Breast epithelium (tissue), 4 donors: ENCODE results near the gene MBP. TPM values are rescaled to one million over a fixed set of nuclear protein-coding genes. Genes with fewer than 3 reads are reported as not detected.

Experiments
- DNase-seq, 2 donors: peaks; one replicate each; pipeline ENCODE4 v3.0.0-alpha.2; 2019; ENCODE audit warnings: low spot score in 2 of 2
- H3K27ac ChIP-seq, 2 donors: fragments of 200-600 bp; sonication (generic) in 1 of 2; one replicate each; pipeline ENCODE4 v1.5.1; 2016 to 2019; ENCODE audit warnings: mild to moderate bottlenecking in 1 of 2
- H3K27me3 ChIP-seq, 2 donors: fragments of 200-600 bp; sonication (generic) in 1 of 2; one replicate each; pipeline versions ENCODE4 v1.5.1 to v1.6.0; 2017 to 2019; ENCODE audit warnings: control low read depth in 1 of 2, mild to moderate bottlenecking in 1 of 2
- H3K36me3 ChIP-seq: fragments of 200-600 bp; one replicate; pipeline ENCODE4 v1.5.1; 2019
- H3K4me1 ChIP-seq, 2 donors: fragments of 200-600 bp; sonication (generic); one replicate each; pipeline ENCODE4 v1.5.1; 2016 to 2019; ENCODE audit warnings: control low read depth in 1 of 2
- H3K4me3 ChIP-seq, 3 donors: fragments of 200-600 bp; sonication (generic); 1 replicate in 2 of 3; 2 replicates in 1 of 3; pipeline ENCODE4 v1.5.1; 2016 to 2019; ENCODE audit warnings: mild to moderate bottlenecking in 3 of 3, moderate library complexity in 2 of 3
- H3K9me3 ChIP-seq, 2 donors: fragments of 200-600 bp; sonication (generic) in 1 of 2; one replicate each; pipeline ENCODE4 v1.5.1; 2016 to 2019; ENCODE audit warnings: control low read depth in 1 of 2
- CTCF ChIP-seq, 3 donors: fragments of 450-650 bp; IDR thresholded peaks; one replicate each; pipeline ENCODE4 v1.5.1; 2016 to 2017; ENCODE audit warnings: antibody characterized with exemption in 3 of 3, mild to moderate bottlenecking in 3 of 3, moderate library complexity in 3 of 3
- POLR2A ChIP-seq: fragments of 450-650 bp; IDR thresholded peaks from one replicate; pipeline ENCODE4 v1.6.1; 2016; ENCODE audit warnings: antibody characterized with exemption, mild to moderate bottlenecking, moderate library complexity
- POLR2AphosphoS5 ChIP-seq, 3 donors: sonication (generic); formaldehyde crosslinking; IDR thresholded peaks; one replicate each; pipeline ENCODE4 v1.6.1; 2017; ENCODE audit warnings: antibody characterized with exemption in 3 of 3
- intact Hi-C: fragments of 100-400 bp; cut with DNase I; formaldehyde crosslinking; loops from one replicate; pipeline ENCODE4 v1.15.1; 2023; ENCODE audit warnings: low total_unique reads
- total RNA-seq, 3 donors: library from RNA; depleted of rRNA; stranded (reverse); fragments of >200 nt; gene quantifications; one replicate each; pipeline ENCODE4 v1.1.0, GENCODE V29; 2016

Gene MBP
- total RNA-seq, 3 donors from 2014 or later: 27.2 to 46.2 (median 32.4) TPM

GRCh38 chr18:77001041-77001440, 131.5 kb downstream of the MBP start:
- peak overlapping the region in 1 of 3 donors; percentile 40 for H3K4me3 ChIP-seq

GRCh38 chr18:77000527-77000926, 132.1 kb downstream of the MBP start:
- H3K4me1 ChIP-seq: no peaks in the 10 kb centered on the region
- no peaks in the 10 kb centered on the region for H3K9me3 ChIP-seq
- peak overlapping the region; percentile 23 to 40 (median 27) for H3K4me3 ChIP-seq
- peak; percentile 32 to 52 for DNase-seq
- H3K27me3 ChIP-seq: no peaks in the 10 kb centered on the region
- H3K27ac ChIP-seq: no peak overlapping the region
- intact Hi-C loops: loop anchor here (1.0 kb wide), 1 partner anchor 26 kb away; no protein-coding TSS in a partner anchor
- H3K36me3 ChIP-seq: no peaks in the 10 kb centered on the region
- TF ChIP-seq POLR2A (no peak), POLR2AphosphoS5 (IDR thresholded peaks at IDR 0.05) (no peak), CTCF (IDR thresholded peaks at IDR 0.05) (peak; percentile 92 to 97 (median 93))

More at GRCh38 chr18:77001041-77001440, 131.5 kb downstream of the MBP start:
- DNase-seq: no peak
- Histone ChIP-seq H3K27ac (peak overlapping the region in 1 of 2 donors; percentile 32), H3K4me1 (no peaks in the 10 kb centered on the region), H3K36me3 (no peaks in the 10 kb centered on the region), H3K9me3 (no peaks in the 10 kb centered on the region), H3K27me3 (no peaks in the 10 kb centered on the region)
- intact Hi-C loops: no loop called here
- TF ChIP-seq POLR2A (no peak), CTCF (IDR thresholded peaks at IDR 0.05) (no peak), POLR2AphosphoS5 (IDR thresholded peaks at IDR 0.05) (no peak)

GRCh38 chr18:76999077-76999476, 133.5 kb downstream of the MBP start:
- Histone ChIP-seq H3K4me1 (no peaks in the 10 kb centered on the region), H3K27me3 (no peaks in the 10 kb centered on the region), H3K9me3 (no peaks in the 10 kb centered on the region), H3K36me3 (no peaks in the 10 kb centered on the region), H3K27ac (no peak overlapping the region), H3K4me3 (no peak overlapping the region)
- TF ChIP-seq CTCF (IDR thresholded peaks at IDR 0.05) (no peak), POLR2AphosphoS5 (IDR thresholded peaks at IDR 0.05) (no peak), POLR2A (no peak)
- intact Hi-C loops: loop anchor here (2.0 kb wide), 1 partner anchor 60 kb away; no protein-coding TSS in a partner anchor
- no peak for DNase-seq

- DNase-seq: no peak
- H3K4me1 ChIP-seq: no peaks in the 10 kb centered on the region
- no peaks in the 10 kb centered on the region for H3K27me3 ChIP-seq
- H3K27ac ChIP-seq: no peak overlapping the region
- no peaks in the 10 kb centered on the region for H3K9me3 ChIP-seq
- no peak for TF ChIP-seq POLR2AphosphoS5 (IDR thresholded peaks at IDR 0.05)
- TF ChIP-seq CTCF (IDR thresholded peaks at IDR 0.05): no peak
- no peak for TF ChIP-seq POLR2A
- no peak overlapping the region for H3K4me3 ChIP-seq
- no peaks in the 10 kb centered on the region for H3K36me3 ChIP-seq
- intact Hi-C loops: loop anchor here (2.0 kb wide), 1 partner anchor 59 kb away; no protein-coding TSS in a partner anchor
Measured at GRCh38 chr18:76997951-76998808, 134.4 kb downstream of the MBP start.

GRCh38 chr18:76996429-76996828, 136.2 kb downstream of the MBP start:
- H3K9me3 ChIP-seq: no peaks in the 10 kb centered on the region
- H3K4me3 ChIP-seq: no peak overlapping the region
- no peak for DNase-seq
- no peaks in the 10 kb centered on the region for H3K36me3 ChIP-seq
- TF ChIP-seq POLR2AphosphoS5 (IDR thresholded peaks at IDR 0.05) (no peak), CTCF (IDR thresholded peaks at IDR 0.05) (no peak), POLR2A (no peak)
- intact Hi-C loops: no loop called here
- no peak overlapping the region for H3K27ac ChIP-seq
- H3K4me1 ChIP-seq: no peaks in the 10 kb centered on the region
- H3K27me3 ChIP-seq: no peaks in the 10 kb centered on the region
